ENCODE measurements around the gene CLRN2.
"Not testable (repeated sequence)": the region's sequence is repeated elsewhere in the genome, so short reads cannot be mapped to it uniquely, and the experiment has no call there.

CLRN2 gene

GRCh38 chr4:17546222-17546621 lies 31.3 kb downstream of the CLRN2 start:
- no peak for DNase-seq

GRCh38 chr4:17546678-17547077 lies 31.7 kb downstream of the CLRN2 start:
- no peak for DNase-seq

GRCh38 chr4:17550549-17550948 lies 35.6 kb downstream of the CLRN2 start:
- DNase-seq, result no peak

DNA sequence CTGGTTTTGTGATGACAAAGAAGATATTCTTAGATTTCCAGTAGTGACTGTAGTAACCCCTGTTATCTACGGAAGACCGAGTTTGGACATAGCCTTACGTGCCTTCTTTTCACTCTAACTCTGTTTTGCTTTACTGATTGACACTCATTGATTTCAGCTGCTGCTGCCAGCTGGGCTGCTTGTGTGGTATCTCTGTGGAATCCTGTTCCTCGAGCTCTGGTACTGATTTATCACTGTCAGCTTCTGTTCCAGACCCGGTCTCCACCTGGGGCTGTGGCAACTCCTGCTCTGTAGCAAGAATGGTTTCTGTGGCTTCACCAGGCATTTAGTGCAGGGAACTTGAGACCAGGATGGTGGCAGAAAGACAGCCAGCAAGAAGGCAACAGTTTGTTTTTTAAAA lies 37.5 kb downstream of the CLRN2 start:
- DNase-seq, result no peak

DNA sequence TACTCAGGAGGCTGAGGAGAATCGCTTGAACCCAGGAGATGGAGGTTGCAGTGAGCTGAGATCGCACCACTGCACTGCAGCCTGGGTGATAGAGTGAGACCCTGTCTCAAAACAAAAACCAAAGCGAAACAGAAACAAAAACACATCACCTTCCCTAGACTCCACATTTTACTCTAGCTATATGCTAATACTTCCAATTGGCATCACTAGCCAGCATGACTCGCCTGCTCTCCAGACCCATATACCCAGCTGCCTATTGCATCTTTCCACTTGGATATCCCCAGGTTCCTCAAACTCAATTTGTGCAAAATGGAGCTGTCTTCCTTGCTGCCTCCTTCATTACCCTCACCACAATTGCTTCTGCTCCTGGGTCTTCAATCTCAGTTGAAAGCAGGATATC lies 39.6 kb downstream of the CLRN2 start:
- DNase-seq, result no peak

- no peak for DNase-seq
Observed at GRCh38 chr4:17556498-17556897, 41.5 kb downstream of the CLRN2 start.

DNA sequence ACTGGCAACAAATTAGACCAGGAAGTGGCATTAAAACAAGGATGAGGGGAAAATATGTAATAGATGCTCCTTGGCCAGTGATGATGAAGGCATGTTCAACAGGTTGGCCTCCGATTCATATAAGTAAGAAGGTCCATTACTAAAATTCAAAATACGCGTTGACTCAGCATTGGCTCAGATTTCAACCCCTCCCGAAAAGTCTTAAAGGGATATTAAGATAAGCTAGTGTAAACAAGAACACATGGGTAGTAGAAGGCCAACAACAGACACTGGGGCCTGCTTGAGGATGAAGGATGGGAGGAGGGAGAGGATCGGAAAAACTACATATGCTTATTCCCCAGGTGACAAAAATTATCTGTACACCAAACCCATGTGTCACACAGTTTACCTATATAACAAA lies 42.9 kb downstream of the CLRN2 start:
- no peak for DNase-seq

GRCh38 chr4:17558941-17559708 lies 44.2 kb downstream of the CLRN2 start:
- DNase-seq, result no peak

DNA sequence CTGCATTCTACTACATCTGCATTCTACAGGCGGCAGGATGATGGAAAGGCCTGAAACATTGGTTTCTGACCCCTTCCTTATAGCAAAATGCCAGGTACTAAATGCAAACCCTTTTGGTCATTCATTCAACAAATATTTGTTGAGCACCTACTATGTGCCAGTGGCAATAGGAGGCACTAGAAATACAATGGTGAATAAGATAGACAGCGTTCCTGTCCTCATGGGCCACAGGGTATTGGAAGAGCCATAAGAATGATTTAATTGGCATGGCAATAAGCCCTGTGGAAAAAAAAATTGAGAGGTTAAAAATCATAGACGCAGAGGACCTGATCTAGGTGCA lies 44.7 kb downstream of the CLRN2 start:
- DNase-seq, result no peak

DNA sequence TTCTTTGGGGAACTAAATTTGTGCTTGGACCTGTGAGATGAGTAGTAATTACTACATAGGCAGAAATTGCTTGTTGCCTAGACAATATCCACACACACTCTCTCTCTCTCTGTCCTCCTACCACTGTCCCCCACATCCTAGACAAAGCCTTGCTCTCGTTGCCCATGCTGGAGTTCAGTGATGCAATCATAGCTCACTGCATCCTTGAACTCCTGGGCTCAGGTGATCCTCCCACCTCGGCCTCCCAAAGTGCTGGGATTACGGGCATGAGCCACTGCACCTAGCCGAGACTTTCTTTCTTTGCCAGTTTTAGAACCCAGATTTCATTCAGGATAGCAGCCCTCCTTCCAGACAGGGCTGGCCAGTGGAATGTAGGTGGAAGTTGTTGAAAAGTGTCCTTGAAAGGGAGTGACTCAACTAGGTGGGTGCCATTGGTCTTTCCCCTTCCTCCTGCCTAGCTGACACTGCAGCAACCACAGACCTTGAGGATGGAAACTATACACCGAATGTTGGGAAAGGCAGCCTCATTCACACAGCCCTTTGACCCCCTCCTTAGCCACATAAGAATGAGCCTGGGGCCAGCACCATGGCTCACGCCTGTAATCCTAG lies 45.2 kb downstream of the CLRN2 start:
- no peak for DNase-seq

- DNase-seq, result no peak
Observed at GRCh38 chr4:17561195-17561909, 46.4 kb downstream of the CLRN2 start.

GRCh38 chr4:17562157-17562556 lies 47.2 kb downstream of the CLRN2 start:
- no peak for DNase-seq

DNA sequence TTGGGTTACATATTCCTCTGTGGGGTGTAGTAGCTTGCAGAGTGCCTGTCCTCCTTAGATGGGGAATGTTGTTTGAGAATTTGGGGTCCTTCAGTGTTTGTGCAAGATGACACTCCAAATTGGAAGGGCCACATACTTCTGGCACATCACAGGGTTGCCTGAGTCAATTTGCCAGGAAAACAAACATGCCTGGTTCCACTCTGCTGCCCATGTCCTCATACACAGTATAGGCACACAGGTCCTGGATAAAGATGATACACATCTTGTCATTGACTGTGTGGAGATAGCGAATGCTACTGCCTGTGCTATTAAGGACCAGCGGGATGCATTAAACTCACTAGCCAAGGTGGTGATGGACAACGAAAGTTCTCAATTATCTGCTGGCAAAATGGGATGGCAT lies 50.9 kb downstream of the CLRN2 start:
- no peak for DNase-seq

- no peak for DNase-seq
Observed at GRCh38 chr4:17567271-17567670, 52.3 kb downstream of the CLRN2 start.

DNA sequence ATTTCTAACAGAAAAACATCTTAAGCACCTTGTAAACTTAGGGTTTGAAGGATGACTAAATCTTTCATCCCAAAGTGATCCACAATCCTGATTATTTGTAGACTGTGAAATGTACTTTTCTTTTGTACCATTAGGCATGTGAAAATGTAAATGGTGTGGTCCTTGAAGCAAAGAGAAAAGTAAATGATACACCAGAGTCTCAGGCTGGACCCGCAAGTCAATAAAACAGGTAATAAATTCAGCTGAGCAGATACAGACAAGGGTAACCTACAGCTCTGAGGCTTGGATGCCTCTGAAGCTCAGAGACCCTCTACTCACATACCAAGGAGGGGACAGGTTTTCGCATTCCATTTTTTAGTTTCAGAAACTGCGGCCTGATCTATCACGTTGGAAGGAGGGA lies 59.2 kb downstream of the CLRN2 start:
- no peak for DNase-seq

DNA sequence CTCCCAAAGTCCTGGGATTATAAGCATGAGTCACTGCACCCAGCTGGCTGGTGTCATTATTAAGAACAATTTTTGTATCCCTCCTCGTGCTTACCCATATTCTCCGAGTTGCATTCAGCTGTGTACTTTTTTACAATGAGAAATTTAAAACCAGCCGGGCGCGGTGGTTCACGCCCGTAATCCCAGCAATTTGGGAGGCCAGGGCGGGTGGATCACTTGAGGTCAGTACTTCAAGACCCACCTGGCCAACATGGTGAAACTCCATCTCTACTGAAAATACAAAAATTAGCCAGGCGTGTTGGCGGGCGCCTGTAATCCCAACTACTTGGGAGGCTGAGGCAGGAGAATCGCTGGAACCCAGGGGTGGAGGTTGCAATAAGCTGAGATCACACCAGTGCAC lies 60.2 kb downstream of the CLRN2 start:
- not testable (repeated sequence) for DNase-seq

Measured in right hindlimb (tissue), 1 donor.